Measurements from ENCODE around the gene HNRNPL.
"Not testable (repeated sequence)": the region's sequence is repeated elsewhere in the genome, so short reads cannot be mapped to it uniquely, and the experiment has no call there.

The HNRNPL gene

GRCh38 chr19:38821230-38821825, 28.5 kb downstream of the HNRNPL start:
- not testable (repeated sequence) for DNase-seq

GRCh38 chr19:38819231-38819920, 30.4 kb downstream of the HNRNPL start:
- DNase-seq, result no peak

- DNase-seq, result no peak
Measured at GRCh38 chr19:38817081-38817480, 32.7 kb downstream of the HNRNPL start.

- no peak for DNase-seq
Measured at GRCh38 chr19:38816131-38816750, 33.5 kb downstream of the HNRNPL start.

- no peak for DNase-seq
Measured at GRCh38 chr19:38815059-38816001, 34.5 kb downstream of the HNRNPL start.

GRCh38 chr19:38813932-38814331, 35.9 kb downstream of the HNRNPL start:
- not testable (repeated sequence) for DNase-seq

GRCh38 chr19:38813323-38813722, 36.5 kb downstream of the HNRNPL start:
- no peak for DNase-seq

- no peak for DNase-seq
Measured at GRCh38 chr19:38812841-38813320, 36.9 kb downstream of the HNRNPL start, which contains the start of gene LGALS4. LGALS4 (minus strand) TSS chr19:38812945; CDS start chr19:38812886, 59 bp downstream.

GRCh38 chr19:38812009-38812840, 37.6 kb downstream of the HNRNPL start:
- DNase-seq, result no peak

GRCh38 chr19:38809592-38810252, 40.1 kb downstream of the HNRNPL start:
- no peak for DNase-seq

GRCh38 chr19:38808741-38809140, 41.0 kb downstream of the HNRNPL start:
- DNase-seq, result no peak

GRCh38 chr19:38807374-38808098, 42.2 kb downstream of the HNRNPL start:
- DNase-seq, result not testable (repeated sequence)

- no peak for DNase-seq
Measured at GRCh38 chr19:38806371-38806770, 43.4 kb downstream of the HNRNPL start.

- no peak for DNase-seq
Measured at GRCh38 chr19:38805180-38805579, 44.6 kb downstream of the HNRNPL start.

- DNase-seq, result no peak
Measured at GRCh38 chr19:38803543-38803942, 46.2 kb downstream of the HNRNPL start.

GRCh38 chr19:38801359-38802095, 48.3 kb downstream of the HNRNPL start:
- DNase-seq, result no peak

GRCh38 chr19:38800577-38801347, 49.0 kb downstream of the HNRNPL start:
- DNase-seq, result no peak

GRCh38 chr19:38799104-38799503, 50.7 kb downstream of the HNRNPL start:
- DNase-seq, result no peak

GRCh38 chr19:38797781-38798180, 52.0 kb downstream of the HNRNPL start:
- DNase-seq, result not testable (repeated sequence)

Measured in NCI-H187 treated with DMSO at 0.1 percent for 48 hours (cell line).